ENCODE results near the gene PIN4.
"Not testable (repeated sequence)": the region's sequence is repeated elsewhere in the genome, so short reads cannot be mapped to it uniquely, and the experiment has no call there.

Gene PIN4

DNA sequence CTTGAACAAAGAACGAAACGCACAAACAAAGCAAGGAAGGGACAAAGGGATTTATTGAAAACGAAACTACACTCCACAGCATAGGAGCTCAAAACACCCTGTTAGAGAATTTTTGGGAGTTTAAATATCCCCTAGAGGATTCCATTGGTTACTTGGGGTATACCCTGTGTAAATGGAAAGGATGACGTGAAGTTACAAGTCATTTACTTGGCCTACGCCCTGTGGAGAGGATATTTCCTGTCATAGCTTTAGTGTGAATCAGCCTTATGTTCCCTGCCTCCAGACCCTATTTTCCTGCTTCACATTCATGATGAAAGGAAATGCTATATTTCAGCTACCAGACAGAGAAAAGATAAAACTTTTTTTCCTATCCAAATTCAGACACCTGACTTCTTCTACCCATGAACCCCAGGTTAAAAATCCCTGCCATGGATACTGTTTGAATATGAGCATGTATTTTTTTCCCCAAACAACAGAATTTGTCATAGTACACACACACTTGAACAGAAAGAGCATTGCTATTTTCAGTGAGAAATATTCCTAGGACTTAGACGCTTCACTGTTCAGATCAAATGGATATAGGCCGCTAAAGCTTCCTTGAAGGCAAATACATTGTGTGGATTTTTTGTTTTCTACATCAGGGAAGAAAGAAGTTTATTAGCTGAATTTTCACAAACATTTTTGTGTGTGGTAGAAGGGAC, 20.4 kb downstream of the PIN4 start:
- DNase-seq (ENCODE audit: low read depth in 2 of 3, low spot score in 2 of 3) = no peak

- DNase-seq (ENCODE audit: low read depth in 2 of 3, low spot score in 2 of 3) = no peak
These were observed 21.3 kb downstream of the PIN4 start for GRCh38 chrX:72202792-72203401.

DNA sequence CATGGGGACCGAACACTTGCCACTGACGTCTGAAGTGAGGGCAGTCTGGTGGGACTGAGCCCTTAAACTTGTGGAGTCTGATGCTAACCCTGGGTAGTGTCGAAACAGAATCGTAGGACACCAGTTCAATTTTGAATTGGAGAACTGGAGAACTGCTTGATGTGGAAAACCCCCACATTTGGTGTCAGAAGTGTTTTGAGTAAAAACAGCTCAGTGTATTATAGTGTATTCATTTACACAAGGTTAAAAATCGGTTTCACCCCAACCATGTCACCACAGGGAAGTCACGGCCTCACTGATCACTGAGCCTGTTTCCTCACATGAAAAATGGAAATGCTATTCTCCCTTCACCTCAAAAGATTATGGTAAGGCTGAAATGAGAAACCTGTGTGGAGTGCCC, 21.9 kb downstream of the PIN4 start:
- DNase-seq (ENCODE audit: low read depth in 2 of 3, low spot score in 2 of 3) = no peak

DNA sequence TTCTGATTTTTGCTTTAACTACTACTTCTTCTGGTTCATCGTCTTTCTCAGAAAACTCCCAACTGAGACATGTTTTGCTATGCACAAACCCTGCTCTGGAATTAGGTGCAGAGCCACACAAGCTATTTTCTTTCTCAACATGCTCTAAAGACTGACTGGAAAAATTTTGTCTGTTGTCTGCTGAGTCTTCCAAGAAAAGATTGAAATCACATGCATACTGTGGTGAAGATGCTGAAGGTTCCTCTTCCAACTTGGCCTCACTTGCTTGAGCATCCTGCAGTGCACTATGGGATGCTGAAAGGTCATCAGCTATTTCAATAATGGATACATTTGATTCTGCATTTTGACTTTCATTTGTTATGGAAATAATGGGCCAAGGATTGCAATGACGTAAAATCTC, 24.1 kb downstream of the PIN4 start:
- DNase-seq (ENCODE audit: low read depth in 2 of 3, low spot score in 2 of 3) = no peak

DNA sequence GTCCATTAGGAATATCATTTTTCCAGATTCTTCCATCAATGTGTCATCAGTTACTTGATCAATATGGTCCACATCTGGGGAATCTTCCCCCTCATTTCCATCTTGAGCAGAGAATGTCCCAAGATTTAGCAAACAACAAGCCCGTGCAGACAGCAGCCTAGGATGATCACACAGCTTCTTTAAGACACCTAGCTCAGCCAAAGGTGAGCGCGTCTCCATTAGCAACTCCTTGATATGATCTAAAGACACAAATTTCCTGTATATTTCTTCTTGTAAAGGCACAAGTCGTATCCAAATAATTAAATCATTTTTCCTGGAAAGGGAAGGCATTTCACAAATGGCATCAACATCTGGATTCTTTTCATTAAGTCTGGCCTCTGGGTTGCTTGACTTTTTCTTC, 25.8 kb downstream of the PIN4 start:
- DNase-seq (ENCODE audit: low read depth in 2 of 3, low spot score in 2 of 3) = no peak

- DNase-seq (ENCODE audit: low read depth in 2 of 3, low spot score in 2 of 3) = no peak
These were observed 26.7 kb downstream of the PIN4 start for GRCh38 chrX:72208126-72208800.

- DNase-seq (ENCODE audit: low read depth in 2 of 3, low spot score in 2 of 3) = no peak
These were observed 35.4 kb downstream of the PIN4 start for GRCh38 chrX:72216973-72217372.

DNA sequence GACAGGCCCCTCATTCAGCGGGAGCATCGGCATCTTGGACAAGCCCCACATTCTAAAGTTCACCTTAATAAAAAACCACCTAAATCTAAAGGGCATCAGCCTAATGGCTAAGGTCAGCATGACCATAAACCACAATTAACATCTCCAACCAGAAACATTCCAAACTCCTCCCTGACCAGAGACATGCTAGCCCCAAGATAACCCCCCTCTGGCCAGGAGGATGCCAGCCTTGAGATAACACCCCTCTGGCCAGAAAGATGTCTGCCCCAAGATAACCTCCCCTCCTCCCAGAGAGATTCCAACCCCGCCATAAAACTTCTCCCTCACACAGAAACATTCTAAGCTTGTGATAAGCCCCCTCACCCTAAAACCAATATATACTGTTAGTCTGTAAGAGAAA, 38.8 kb downstream of the PIN4 start:
- DNase-seq (ENCODE audit: low read depth in 2 of 3, low spot score in 2 of 3) = not testable (repeated sequence)

- no peak for DNase-seq (ENCODE audit: low read depth in 2 of 3, low spot score in 2 of 3)
These were observed 48.7 kb downstream of the PIN4 start for GRCh38 chrX:72230290-72230689.

DNA sequence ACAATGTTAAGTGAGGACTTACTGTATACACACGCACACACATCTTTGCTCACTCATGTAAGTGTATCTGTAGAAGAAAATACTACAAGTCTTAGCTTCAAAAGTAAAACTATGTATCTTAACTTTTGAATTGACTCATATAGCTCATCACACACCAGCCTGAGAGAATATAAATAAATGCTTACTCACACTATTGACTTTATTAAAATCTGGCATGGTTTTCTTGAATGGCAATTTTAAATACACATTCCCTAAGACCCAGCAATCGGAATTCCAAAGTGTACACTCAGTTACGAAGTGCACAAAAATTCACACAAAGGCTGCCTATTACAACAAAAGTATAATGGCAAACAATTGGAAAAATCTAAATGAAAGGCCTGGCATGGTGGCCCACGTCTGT, 55.3 kb downstream of the PIN4 start:
- DNase-seq (ENCODE audit: low read depth in 2 of 3, low spot score in 2 of 3) = no peak

- DNase-seq (ENCODE audit: low read depth in 2 of 3, low spot score in 2 of 3) = no peak
These were observed 56.6 kb downstream of the PIN4 start for GRCh38 chrX:72238183-72238582.

DNA sequence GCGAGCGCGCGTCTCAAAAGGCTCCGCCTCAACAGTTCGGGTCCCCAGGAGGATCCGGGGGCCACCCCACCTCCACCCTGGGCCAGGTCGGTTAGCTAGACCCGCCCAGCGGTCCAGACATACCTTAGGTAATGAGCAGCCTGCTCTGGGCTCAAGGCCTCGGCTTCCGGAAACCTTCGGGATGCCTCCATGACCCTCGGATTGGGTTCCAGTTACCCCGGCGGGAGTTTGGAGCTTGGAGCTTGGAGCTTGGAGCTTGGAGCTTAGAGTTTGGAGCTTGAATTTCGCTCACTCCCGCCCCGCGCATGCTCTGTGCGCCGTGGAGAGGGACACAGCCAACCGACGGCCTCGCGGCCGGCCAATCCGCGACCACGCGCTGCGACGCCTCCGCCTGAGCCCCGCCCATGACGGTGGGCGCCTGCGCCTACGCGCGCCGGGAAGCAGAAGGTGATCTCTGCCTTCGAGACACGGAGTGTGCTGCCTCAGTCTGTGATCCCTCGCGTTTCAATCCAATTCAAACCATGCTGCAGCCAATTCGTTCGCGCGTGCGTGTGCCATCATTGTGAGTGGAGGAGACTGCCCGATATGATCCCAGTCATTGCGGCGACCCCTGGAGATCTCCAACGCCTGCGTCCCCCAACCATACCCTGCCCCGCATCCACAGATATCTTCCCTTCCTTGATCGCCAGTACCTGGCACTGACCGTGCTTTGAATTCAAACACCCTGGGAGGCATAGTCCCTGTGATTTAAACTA, 57.3 kb downstream of the PIN4 start, which contains the start of gene ERCC6L:
Gene ERCC6L, minus strand, starts transcription at position 307 of the 755 bp plus-strand sequence. Its CDS starts 116 bp downstream, at position 191.
- DNase-seq (ENCODE audit: low read depth in 2 of 3, low spot score in 2 of 3) = peak; percentile 46 to 72 (median 60)

DNA sequence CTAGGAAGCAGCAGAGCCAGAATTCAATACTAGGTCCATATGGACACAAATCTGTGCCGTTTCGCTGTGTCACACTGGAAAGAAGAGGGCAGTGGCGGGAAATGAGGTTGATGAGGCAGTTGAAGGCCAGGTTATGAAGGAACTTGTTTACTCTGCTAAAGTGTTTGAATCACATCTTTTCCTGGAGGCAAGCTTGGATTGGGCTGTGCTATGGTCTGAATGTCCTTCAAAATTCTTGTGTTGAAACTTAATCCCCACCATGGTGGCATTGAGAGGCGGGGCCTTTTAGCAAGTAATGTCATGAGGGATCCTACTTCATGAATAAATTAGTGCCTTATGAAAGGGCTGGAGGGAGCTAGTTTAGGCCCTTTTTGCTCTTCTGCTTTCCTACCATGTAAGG, 59.4 kb downstream of the PIN4 start:
- DNase-seq (ENCODE audit: low read depth in 2 of 3, low spot score in 2 of 3) = no peak

- no peak for DNase-seq (ENCODE audit: low read depth in 2 of 3, low spot score in 2 of 3)
These were observed 61.9 kb downstream of the PIN4 start for GRCh38 chrX:72243472-72243871.

DNA sequence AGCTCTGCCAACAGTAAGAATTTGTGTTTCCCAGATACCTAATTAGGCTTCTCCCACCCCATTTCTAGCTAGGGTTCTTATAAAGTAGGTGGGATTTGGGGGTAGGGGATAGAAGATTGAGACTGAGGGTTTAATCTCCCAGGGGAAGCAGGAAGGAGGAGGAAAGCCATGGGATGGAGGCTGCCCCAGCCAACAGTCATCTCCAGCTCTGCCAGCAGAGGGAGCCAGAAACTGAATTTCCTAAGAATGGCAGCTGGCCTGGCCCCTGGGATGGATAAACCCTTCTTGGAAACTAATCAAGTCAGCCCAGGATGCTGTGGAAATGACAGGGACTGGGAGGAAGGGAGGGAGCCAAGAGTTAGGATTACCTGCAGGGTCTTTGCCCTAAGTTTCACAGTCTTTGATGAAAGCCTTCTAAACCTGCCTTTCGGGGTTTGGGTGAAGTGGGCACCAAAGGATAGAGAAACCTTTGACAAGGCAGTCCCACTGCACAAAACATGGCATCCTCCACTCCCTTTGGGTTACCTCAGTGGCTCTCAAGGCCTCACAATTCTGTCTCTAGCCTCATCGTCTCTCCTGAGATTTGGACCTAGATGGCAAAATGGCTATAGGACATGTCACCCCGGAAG, 64.0 kb downstream of the PIN4 start:
- no peak for DNase-seq (ENCODE audit: low read depth in 2 of 3, low spot score in 2 of 3)

DNA sequence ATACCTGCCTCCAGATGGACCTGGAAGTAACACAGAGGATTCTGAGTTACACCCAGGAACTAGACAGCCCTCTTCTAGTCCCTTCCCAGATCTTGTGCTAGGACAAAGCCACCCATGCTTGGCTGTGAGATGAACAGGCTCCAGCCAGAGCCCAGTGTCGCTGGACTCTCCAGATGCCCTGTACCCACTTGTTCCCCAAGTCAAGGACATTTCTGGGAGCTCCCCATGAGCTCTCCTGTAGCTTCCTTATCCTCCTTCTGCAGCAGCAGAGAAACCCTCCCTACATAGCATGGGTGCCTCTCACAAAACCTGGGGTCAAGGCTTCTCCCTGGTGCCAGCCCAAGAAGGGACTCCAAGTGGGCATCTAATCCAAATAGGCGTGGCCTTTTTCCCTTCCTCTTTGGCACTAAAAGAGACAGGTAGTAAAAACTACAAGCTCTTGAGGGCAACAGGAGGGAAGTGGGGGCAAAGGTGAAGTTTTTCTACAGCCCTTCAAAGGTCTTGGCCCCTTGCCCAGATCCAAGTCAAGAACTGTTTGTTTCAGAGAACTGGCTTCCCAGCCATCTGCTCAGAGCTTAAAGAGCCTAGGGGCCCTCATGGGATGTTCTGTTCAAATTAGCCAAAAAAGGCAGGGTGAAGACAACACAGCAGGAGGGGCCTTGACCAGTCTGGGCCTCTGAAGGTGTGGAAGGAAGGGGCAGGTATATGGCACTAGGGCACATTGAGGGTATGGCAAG, 65.8 kb downstream of the PIN4 start:
- DNase-seq (ENCODE audit: low read depth in 2 of 3, low spot score in 2 of 3) = no peak

All from activated CD8-positive, alpha-beta memory T cell treated with anti-CD3 and anti-CD28 coated beads for 48 hours (primary cell).